GM23338 (cell line): ENCODE data around the gene HAPLN3. TPM values are rescaled to one million over a fixed set of nuclear protein-coding genes. Genes with fewer than 3 reads are reported as not detected.

ENCODE experiments used
- ATAC-seq: fragments of 200-7000 bp; cut with Tn5 transposase; 3 replicates; pipeline ENCODE4 v1.9.1; 2020
- DNase-seq: peaks from one replicate; pipeline ENCODE4 v3.0.0-alpha.2; 2015; ENCODE audit warnings: low spot score
- H2AFZ ChIP-seq: fragments of 200-600 bp; sonication (generic); 2 replicates; pipeline ENCODE4 v1.8.0; 2016; ENCODE audit warnings: antibody characterized with exemption, mild to moderate bottlenecking, moderate library complexity
- H3F3A ChIP-seq: fragments of 200-600 bp; sonication (generic); replicated peaks from 2 replicates; pipeline ENCODE4 v1.8.0; 2017; ENCODE audit warnings: antibody characterized with exemption, mixed run types, low read depth
- H3K27ac ChIP-seq: fragments of 200-600 bp; sonication (generic); 2 replicates; pipeline ENCODE4 v1.6.1; 2016; ENCODE audit warnings: low read depth
- H3K27me3 ChIP-seq: fragments of 200-600 bp; sonication (generic); 2 replicates; pipeline ENCODE4 v1.8.0; 2016; ENCODE audit warnings: mild to moderate bottlenecking, mixed run types, moderate library complexity; ENCODE audit not compliant: insufficient read depth
- H3K36me3 ChIP-seq: fragments of 200-600 bp; sonication (generic); 2 replicates; pipeline ENCODE4 v1.8.0; 2016; ENCODE audit warnings: mild to moderate bottlenecking; ENCODE audit not compliant: insufficient read depth
- H3K4me1 ChIP-seq: fragments of 200-600 bp; sonication (generic); 2 replicates; pipeline ENCODE4 v1.8.0; 2016; ENCODE audit warnings: mild to moderate bottlenecking, moderate library complexity; ENCODE audit not compliant: insufficient read depth
- H3K4me2 ChIP-seq: fragments of 200-600 bp; sonication (generic); 2 replicates; pipeline ENCODE4 v1.7.1; 2017; ENCODE audit warnings: mixed run types
- H3K4me3 ChIP-seq: fragments of 200-600 bp; sonication (generic); 2 replicates; pipeline ENCODE4 v1.6.1; 2016; ENCODE audit warnings: mixed run types
- H3K79me2 ChIP-seq: fragments of 200-600 bp; sonication (generic); replicated peaks from 2 replicates; pipeline ENCODE4 v1.8.0; 2017; ENCODE audit warnings: mild to moderate bottlenecking; ENCODE audit not compliant: insufficient read depth
- H3K9me2 ChIP-seq: fragments of 200-600 bp; sonication (generic); 2 replicates; pipeline ENCODE4 v1.8.0; 2017; ENCODE audit not compliant: insufficient read depth
- H4K20me1 ChIP-seq: fragments of 200-600 bp; sonication (generic); replicated peaks from 2 replicates; pipeline ENCODE4 v1.8.0; 2017; ENCODE audit warnings: mild to moderate bottlenecking; ENCODE audit not compliant: insufficient read depth
- H3K27ac Mint-ChIP-seq: 2 replicates; pipeline ENCODE4 v1.8.0; 2020; ENCODE audit warnings: inconsistent platforms, mild to moderate bottlenecking, moderate library complexity, mixed read lengths
- H3K27me3 Mint-ChIP-seq: 3 replicates; pipeline ENCODE4 v1.8.0; 2022; ENCODE audit warnings: low read depth, mild to moderate bottlenecking, moderate library complexity, mixed read lengths, inconsistent platforms; ENCODE audit not compliant: insufficient read depth, poor library complexity
- H3K36me3 Mint-ChIP-seq: 3 replicates; pipeline ENCODE4 v1.8.0; 2021; ENCODE audit warnings: low read depth, mild to moderate bottlenecking, inconsistent platforms, moderate library complexity, mixed read lengths
- H3K4me1 Mint-ChIP-seq: 3 replicates; pipeline ENCODE4 v1.8.0; 2020; ENCODE audit warnings: mild to moderate bottlenecking, inconsistent platforms, mixed read lengths
- H3K4me3 Mint-ChIP-seq: 3 replicates; pipeline ENCODE4 v1.8.0; 2021; ENCODE audit warnings: moderate library complexity, mild to moderate bottlenecking, inconsistent platforms, mixed read lengths
- H3K9me3 Mint-ChIP-seq: 3 replicates; pipeline ENCODE4 v1.8.0; 2020; ENCODE audit warnings: moderate library complexity, mild to moderate bottlenecking, inconsistent platforms, mixed read lengths
- CTCF ChIP-seq, 2 experiments: fragments of 200-600 bp in 1 of 2; sonication (generic) in 1 of 2; conservative IDR thresholded peaks; 2 replicates each; pipeline versions ENCODE4 v1.5.1 to v1.6.1; 2016 to 2017; ENCODE audit warnings: antibody characterized with exemption in 2 of 2, low read depth in 2 of 2, mild to moderate bottlenecking in 2 of 2, moderate library complexity in 1 of 2
- EZH2 ChIP-seq: fragments of 200-600 bp; sonication (generic); IDR thresholded peaks from one replicate; pipeline ENCODE4 v1.8.0; 2017; ENCODE audit warnings: antibody characterized with exemption, mild to moderate bottlenecking, low read depth; ENCODE audit not compliant: unreplicated experiment
- EZH2phosphoT487 ChIP-seq: fragments of 200-600 bp; sonication (generic); IDR thresholded peaks from one replicate; pipeline ENCODE4 v1.8.1; 2018; ENCODE audit warnings: antibody characterized with exemption; ENCODE audit not compliant: unreplicated experiment
- JUNB ChIP-seq: IDR thresholded peaks from one replicate; pipeline ENCODE4 v1.6.1; 2016; ENCODE audit warnings: antibody characterized with exemption; ENCODE audit not compliant: unreplicated experiment
- NANOG ChIP-seq: IDR thresholded peaks from 2 replicates; pipeline ENCODE4 v1.6.1; 2016; ENCODE audit warnings: antibody characterized with exemption, borderline replicate concordance
- POLR2AphosphoS5 ChIP-seq: IDR thresholded peaks from 2 replicates; pipeline ENCODE4 v1.6.1; 2016; ENCODE audit warnings: antibody characterized with exemption, low read depth
- STAT1 ChIP-seq: IDR thresholded peaks from one replicate; pipeline ENCODE4 v1.6.1; 2016; ENCODE audit warnings: antibody characterized with exemption; ENCODE audit not compliant: unreplicated experiment
- ZNF114 ChIP-seq: fragments of 250-450 bp; sonication (Bioruptor Pico); IDR thresholded peaks from 2 replicates; pipeline ENCODE4 v1.5.0; 2020; ENCODE audit warnings: mild to moderate bottlenecking, moderate library complexity
- ZNF331 ChIP-seq: fragments of 250-450 bp; sonication (Bioruptor Pico); IDR thresholded peaks from 2 replicates; pipeline ENCODE4 v1.5.0; 2020; ENCODE audit warnings: low read depth, mild to moderate bottlenecking, moderate library complexity
- ZNF462 ChIP-seq: fragments of 250-450 bp; sonication (Bioruptor Pico); IDR thresholded peaks from 2 replicates; pipeline ENCODE4 v1.5.0; 2020; ENCODE audit warnings: mild to moderate bottlenecking, moderate library complexity
- polyA plus RNA-seq: library from polyadenylated mRNA; unstranded; fragments of >200 nt; fragmentation: Nextera tagmentation; extraction: Ambion mirVana; gene quantifications from 2 replicates; pipeline ENCODE4 v1.2.1, GENCODE V29; 2016
- total RNA-seq: library from RNA; depleted of rRNA; stranded (reverse); fragments of >200 nt; shearing (Covaris generic); gene quantifications from 2 replicates; pipeline ENCODE4 v1.2.3, GENCODE V29; 2014
- TF ChIP-seq, protein P1 (sequence below): IDR thresholded peaks from 2 replicates; pipeline ENCODE4 v1.6.1; 2016; ENCODE audit warnings: antibody characterized with exemption

The HAPLN3 gene
- total and polyA plus RNA-seq, 2 experiments from 2014 or later = 22.7 to 62.6 TPM

- no peak for ATAC-seq
- no peaks in the 10 kb centered on the region for H3K9me2 ChIP-seq
Measured at GRCh38 chr15:88891540-88892254, 3.6 kb downstream of the HAPLN3 start.

DNA sequence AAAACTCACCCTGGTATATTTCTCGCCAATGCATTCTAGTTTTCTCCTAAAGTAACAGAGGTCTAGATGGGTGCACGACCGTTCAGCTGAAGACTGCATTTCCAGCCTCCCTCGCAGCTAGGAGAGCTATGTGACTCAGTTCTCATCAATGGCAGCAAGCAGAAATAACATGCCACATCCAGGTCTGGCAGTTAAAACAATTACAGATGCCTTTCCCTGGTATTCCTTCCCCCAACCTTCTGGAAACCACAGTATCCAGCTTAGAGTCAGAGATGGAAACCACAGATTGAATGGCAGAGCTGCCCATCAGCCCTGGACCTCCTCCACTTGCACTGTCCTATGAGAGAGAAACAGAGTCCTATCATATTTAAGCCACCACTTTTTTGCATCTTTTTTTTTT lies 4.8 kb downstream of the HAPLN3 start:
- H3K9me2 ChIP-seq = no peaks in the 10 kb centered on the region
- no peak overlapping the region for H3K27ac ChIP-seq
- no peak for DNase-seq
- H4K20me1 ChIP-seq = no peaks in the 10 kb centered on the region; the same call in 1 of the 2 replicates
- H3K4me3 ChIP-seq = no peak overlapping the region
- Mint-ChIP-seq H3K27ac (no peak overlapping the region; the same call in 1 of the 2 replicates), H3K9me3 (no peaks in the 10 kb centered on the region), H3K4me3 (no peak overlapping the region), H3K36me3 (peaks cover 23% of the 10 kb centered on the region; the same call in 2 of the 3 replicates), H3K27me3 (peaks cover 6% of the 10 kb centered on the region), H3K4me1 (peaks cover 6% of the 10 kb centered on the region)
- H3K36me3 ChIP-seq = no peaks in the 10 kb centered on the region; the same call in 1 of the 2 replicates
- H3K27me3 ChIP-seq = peaks cover 2% of the 10 kb centered on the region; the same call in 1 of the 2 replicates
- no peak for ATAC-seq
- H3K4me1 ChIP-seq = peaks cover under 1% of the 10 kb centered on the region; the same call in 1 of the 2 replicates
- no peak for TF ChIP-seq ZNF331 (CRISPR knock-in tag)
- no peak for TF ChIP-seq ZNF114 (CRISPR knock-in tag)
- TF ChIP-seq CTCF (conservative IDR thresholded peaks at IDR 0.05; ENCODE audit: low read depth in 2 of 2) = no peak
- TF ChIP-seq JUNB = no peak
- TF ChIP-seq POLR2AphosphoS5 = no peak
- no peak for TF ChIP-seq EZH2
- no peak for TF ChIP-seq NANOG
- no peak for TF ChIP-seq STAT1
- no peak for TF ChIP-seq ZNF462 (CRISPR knock-in tag)
- TF ChIP-seq, protein P1, sequence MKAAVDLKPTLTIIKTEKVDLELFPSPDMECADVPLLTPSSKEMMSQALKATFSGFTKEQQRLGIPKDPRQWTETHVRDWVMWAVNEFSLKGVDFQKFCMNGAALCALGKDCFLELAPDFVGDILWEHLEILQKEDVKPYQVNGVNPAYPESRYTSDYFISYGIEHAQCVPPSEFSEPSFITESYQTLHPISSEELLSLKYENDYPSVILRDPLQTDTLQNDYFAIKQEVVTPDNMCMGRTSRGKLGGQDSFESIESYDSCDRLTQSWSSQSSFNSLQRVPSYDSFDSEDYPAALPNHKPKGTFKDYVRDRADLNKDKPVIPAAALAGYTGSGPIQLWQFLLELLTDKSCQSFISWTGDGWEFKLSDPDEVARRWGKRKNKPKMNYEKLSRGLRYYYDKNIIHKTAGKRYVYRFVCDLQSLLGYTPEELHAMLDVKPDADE = no peak
- TF ChIP-seq EZH2phosphoT487 = no peak
- H3F3A ChIP-seq = 0 out of 2 replicates have a peak, but pooled peaks cover 9% of the 10 kb centered on the region
- no peak overlapping the region for H2AFZ ChIP-seq
- no peak overlapping the region for H3K4me2 ChIP-seq
- H3K79me2 ChIP-seq = no peaks in the 10 kb centered on the region

More at GRCh38 chr15:88891540-88892254, 3.6 kb downstream of the HAPLN3 start:
- peaks cover 18% of the 10 kb centered on the region; the same call in 2 of the 3 replicates for H3K36me3 Mint-ChIP-seq
- no peak overlapping the region for H3K4me3 Mint-ChIP-seq
- no peak overlapping the region for H2AFZ ChIP-seq
- H3K4me1 ChIP-seq = peaks cover 11% of the 10 kb centered on the region; the same call in 1 of the 2 replicates
- H3K27ac Mint-ChIP-seq = no peak overlapping the region
- no peaks in the 10 kb centered on the region; the same call in 1 of the 2 replicates for H3K36me3 ChIP-seq
- H3K4me1 Mint-ChIP-seq = peaks cover 13% of the 10 kb centered on the region
- H3K27me3 Mint-ChIP-seq = peaks cover 11% of the 10 kb centered on the region
- H3K9me3 Mint-ChIP-seq = no peaks in the 10 kb centered on the region
- H3K79me2 ChIP-seq = no peaks in the 10 kb centered on the region
- H3F3A ChIP-seq = peaks cover 7% of the 10 kb centered on the region; the same call in 1 of the 2 replicates
- H3K4me2 ChIP-seq = no peak overlapping the region
- no peaks in the 10 kb centered on the region; the same call in 1 of the 2 replicates for H4K20me1 ChIP-seq
- TF ChIP-seq POLR2AphosphoS5 (no peak), ZNF114 (CRISPR knock-in tag) (no peak)
- DNase-seq = no peak
- H3K27ac ChIP-seq = no peak overlapping the region
- peaks cover 4% of the 10 kb centered on the region; the same call in 1 of the 2 replicates for H3K27me3 ChIP-seq
- no peak overlapping the region for H3K4me3 ChIP-seq
